GM18519 (cell line): ENCODE data around the gene TMEM82.

Source experiments
- ATAC-seq: cut with Tn5 transposase; IDR thresholded peaks from one replicate; pipeline ENCODE4 v1.9.1; 2021; ENCODE audit warnings: mild to moderate bottlenecking, moderate library complexity; ENCODE audit not compliant: unreplicated experiment, low FRiP score

Gene TMEM82

DNA sequence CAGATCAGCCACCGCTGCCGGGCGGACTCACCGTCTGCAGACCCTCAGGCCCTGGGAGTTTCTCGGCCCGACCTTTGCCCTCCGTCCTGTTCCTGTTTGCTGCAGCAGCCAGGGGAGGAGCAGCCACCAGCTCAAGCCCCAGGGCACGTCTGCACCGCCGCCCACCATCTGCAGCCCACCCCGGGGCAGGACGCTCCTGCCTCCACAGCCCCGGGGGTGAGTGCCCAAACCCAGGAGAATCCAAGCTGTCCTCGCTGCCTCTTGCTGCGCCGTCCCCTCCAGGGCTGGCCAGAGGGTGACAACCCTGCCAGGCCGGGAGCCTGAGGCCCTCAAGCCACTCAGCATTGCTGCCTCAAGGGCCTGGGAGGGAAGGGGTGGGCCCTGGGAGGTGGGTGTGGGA is 7.4 kb upstream of the TMEM82 start:
- ATAC-seq = no peak

- no peak for ATAC-seq
Observed at GRCh38 chr1:15735304-15736037, 6.8 kb upstream of the TMEM82 start.

DNA sequence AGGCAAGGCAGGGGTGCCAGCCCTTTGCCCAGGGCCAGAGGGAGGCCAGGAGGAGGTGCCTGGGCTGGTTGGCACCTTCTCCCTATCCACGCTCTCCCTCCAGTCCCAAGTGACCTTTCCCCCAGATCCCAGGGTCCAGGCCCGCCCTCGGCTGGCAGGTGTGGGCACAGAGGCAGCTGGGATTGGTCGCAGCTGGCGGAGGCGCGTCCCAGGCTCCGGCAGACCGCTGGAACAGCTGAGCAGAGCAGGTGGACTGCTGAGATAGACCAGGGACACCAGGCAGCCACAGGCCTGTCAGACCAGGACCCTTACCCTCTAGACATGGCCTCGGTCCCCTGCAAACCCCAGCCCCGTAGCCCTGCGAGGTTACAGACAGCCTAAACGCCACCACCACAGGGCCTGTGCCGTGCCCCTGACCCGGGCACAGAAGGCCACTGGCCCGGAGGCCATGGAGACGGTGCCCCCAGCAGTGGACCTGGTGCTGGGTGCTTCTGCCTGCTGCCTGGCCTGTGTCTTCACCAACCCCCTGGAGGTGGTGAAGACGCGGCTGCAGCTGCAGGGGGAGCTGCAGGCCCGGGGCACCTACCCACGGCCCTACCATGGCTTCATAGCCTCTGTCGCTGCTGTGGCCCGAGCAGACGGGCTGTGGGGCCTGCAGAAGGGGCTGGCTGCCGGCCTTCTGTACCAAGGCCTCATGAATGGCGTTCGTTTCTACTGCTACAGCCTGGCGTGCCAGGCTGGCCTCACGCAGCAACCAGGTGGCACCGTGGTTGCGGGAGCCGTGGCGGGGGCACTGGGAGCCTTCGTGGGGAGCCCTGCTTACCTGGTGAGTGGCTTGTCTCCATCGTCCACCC is 6.0 kb upstream of the TMEM82 start, which contains the start of gene SLC25A34:
TSS of gene SLC25A34 (plus strand) at position 221 of the 854 bp plus-strand sequence. CDS start at position 449, 228 bp downstream.
- ATAC-seq = no peak

DNA sequence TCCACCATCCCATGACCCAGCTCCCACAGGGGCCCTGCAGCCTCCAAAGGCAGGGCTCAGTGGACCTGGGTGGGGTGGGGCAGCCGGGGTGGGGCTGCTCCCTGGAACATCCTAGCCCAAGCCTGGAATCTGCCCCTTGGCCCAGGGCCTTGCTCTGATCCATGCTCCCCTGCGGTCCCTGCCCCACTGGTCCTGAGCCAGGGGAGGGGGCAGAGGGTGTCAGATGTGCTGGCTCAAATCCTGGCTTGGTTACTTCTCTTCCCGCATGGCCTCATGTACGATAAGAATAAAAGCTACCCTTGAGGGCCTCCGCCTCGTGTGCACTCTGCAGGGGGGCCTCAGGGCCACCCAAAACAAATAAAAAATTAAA is 5.4 kb upstream of the TMEM82 start:
- no peak for ATAC-seq

- no peak for ATAC-seq
Observed at GRCh38 chr1:15737324-15738319, 4.7 kb upstream of the TMEM82 start.

DNA sequence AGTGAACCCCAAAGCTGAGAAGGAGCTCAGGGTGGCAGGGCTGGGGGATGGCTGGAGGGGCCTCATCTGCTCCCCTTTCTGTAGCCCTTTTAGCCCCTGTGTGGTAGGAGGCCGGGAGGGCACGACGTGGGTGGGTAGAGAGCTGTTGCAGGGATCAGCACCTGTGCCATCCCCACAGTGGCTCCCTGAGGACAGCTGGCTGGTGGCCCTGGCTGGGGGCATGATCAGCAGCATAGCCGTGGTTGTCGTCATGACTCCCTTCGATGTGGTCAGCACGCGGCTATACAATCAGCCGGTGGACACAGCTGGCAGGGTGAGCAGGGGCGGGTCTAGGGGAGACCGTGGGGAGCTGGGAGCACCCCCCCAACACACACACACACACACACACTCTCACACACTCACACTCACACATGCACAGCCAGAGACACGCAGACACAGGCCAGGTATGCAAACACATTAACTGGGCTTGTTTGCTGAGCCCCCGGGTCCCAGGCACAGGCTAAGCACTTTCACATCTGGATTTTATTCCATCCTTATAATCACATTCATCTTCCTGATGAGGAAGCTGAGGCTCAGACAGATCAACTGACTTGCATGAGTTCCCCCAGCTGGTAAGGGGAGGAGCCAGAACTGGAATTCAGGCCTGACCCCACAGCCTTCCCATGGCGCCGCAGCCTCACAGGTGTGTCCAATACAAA is 3.7 kb upstream of the TMEM82 start:
- no peak for ATAC-seq

DNA sequence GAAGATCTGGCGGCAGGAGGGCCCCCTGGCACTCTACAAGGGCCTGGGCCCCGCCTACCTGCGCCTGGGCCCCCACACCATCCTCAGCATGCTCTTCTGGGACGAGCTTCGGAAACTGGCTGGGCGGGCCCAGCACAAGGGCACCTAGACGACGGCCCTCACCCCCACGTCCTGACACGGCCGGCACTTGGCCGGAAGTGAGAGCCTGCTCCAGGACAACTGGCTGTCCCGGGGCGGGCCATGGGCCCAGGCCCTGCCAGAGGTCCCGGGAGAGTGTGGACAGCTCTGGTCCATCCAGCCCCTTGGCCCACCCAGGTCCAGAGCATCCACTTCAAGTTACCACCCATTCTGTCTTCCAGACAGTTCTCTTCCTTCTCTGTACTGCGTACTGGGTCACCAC is 3.0 kb upstream of the TMEM82 start:
- no peak for ATAC-seq

DNA sequence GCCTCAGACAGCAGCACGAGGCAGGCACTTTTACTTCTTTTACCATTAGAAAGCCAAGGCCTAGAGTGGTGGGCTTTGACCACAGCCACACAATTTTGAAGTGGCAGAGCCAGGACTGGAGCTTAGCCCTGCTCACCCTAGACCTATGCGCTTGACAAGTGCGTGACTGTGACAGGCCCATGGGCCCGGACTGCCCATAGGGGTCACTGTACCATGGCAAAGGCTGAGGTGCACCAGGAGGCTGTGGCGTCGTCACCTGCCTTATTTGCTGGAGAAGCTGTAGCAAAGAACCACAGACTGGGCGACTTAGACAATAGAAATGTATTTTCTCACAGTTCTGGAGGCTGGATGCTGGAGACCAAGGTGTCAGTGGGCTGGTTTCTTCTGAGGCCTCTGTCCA is 2.6 kb upstream of the TMEM82 start:
- ATAC-seq = no peak

- no peak for ATAC-seq
Observed at GRCh38 chr1:15740924-15741850, 1.1 kb upstream of the TMEM82 start.

GRCh38 chr1:15744122-15744679 is 1.9 kb downstream of the TMEM82 start:
- no peak for ATAC-seq

DNA sequence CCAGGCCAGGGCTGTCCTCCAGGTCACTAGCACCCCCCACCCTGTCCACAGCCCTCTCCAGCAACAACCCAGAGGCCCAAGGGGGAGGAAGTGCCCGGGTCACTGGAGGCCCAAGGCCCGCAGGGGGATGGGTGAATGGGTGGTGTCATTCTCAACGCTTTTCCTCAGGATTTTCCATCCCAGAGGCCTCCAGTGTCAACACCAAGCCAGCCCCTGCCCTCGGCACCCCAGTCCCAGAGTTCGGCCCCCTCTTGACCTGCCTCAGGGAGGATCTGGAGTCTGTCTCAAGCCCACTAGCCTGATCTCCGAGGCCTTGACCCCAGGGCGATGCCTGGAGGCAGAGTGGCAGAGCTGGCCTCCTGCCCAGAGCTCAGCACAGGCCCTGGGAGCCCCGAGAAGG is 5.1 kb downstream of the TMEM82 start:
- ATAC-seq = no peak

DNA sequence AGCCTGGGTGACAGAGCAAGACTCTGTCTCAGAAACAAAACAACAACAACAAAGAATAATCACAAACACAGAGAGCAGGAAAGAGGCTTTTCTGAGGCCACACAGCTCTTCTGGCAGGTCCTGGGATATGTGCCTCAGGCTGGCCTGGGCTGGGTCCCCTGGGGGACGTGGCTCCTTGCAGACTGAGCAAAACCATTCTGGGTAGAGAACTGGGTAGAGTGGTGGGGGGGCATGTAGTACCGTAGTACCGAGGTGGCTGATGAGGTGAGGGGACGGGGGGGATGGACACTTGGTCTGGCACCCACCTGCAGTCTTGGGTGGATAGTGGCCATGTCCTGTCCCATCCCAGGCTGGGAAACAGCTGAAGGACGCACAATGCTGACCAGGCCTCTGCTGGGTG is 6.0 kb downstream of the TMEM82 start:
- ATAC-seq = no peak

DNA sequence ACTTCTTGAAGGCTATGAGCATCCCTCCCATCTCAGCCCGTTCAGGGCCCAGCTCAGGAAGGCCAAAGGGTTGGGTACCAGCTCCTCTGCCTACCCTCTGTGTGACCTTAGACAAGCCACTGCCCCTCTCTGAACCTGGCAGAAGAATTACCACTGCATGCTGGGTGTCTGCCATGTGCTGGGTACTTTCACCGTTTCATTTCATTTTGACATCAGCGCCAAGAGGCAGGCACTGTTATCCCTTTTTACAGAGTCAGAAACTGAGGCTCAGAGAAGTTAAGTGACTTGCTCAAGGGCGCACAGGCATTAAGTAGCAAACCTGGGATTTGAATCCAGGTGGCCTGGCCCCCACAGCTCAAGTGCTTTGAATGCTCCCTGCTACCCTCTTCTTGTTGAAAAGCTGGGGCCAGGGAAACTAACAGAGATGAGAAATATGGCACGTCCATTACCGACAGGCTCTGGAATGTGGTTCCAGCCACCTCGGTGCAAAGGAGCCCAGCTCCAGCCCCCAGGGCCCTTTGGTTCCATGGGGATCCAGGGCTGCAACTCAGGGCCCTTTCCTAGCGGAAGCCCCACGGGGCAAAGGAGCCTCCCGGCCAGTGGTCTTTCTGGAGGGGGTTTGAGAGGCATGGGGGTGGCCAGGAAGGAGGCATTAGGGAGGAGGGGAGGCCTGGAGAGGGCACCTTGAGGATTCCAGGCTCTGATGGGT is 6.5 kb downstream of the TMEM82 start:
- no peak for ATAC-seq

GRCh38 chr1:15749399-15750291 is 7.3 kb downstream of the TMEM82 start:
- no peak for ATAC-seq

DNA sequence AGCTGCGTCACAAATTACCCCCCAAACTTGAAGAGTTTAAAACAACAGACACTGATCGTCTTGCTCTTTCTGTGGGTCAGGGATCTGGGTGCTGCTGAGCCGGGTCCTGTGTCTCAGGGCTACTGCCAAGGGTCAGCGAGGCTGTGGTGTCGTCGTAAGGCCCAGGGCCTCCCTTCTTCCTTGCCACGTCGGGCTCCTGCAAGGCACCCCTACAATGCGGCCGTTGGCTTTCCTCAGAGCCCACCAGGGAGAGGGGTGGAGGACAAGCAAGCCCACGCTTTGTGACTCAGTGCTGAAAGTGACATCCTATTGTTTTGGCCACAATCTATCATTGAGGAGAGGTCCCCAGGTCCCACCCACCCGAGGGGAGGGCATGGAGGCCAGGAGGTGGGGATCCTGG is 8.6 kb downstream of the TMEM82 start:
- ATAC-seq = no peak

DNA sequence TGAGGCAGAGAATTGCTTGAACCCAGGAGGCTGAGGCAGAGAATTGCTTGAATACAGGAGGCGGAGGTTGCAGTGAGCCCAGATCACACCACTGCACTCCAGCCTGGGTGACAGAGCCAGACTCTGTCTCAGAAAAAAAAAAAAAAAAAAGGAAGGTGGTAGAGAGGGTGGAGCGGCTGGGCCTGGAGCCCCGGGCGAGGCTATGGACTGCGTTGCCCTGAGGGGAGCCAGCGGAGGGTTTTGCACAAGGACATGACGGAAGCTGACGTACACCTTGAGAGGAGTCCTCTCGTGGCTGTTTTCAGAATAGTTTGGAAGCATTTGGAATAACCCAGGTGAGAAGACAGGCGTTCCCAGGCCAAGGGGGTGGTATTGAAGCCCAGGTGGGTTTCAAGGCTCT is 9.4 kb downstream of the TMEM82 start:
- no peak for ATAC-seq

DNA sequence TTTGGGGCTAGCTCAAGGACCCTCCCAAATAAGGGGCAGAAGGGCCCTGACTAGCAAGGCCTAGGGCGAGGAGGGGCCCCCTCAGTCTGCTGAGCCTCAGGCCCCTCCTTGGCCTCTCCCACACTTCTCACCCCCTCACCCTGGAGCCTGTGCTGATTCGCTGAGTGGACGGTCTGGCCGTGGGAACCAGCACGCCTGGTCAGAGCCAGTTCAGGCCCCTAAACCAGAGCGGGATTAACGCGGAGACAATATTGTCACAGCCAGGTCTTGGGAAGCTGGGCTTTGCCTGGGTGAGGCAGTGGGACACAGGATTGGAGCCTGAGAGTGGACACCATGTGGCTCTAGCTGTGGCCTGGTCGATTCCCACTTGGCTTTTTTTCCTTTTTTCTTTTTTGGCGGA is 11.5 kb downstream of the TMEM82 start:
- ATAC-seq = no peak
